ENCODE measurements around the gene TUBGCP2. TPM values are rescaled to one million over a fixed set of nuclear protein-coding genes. Genes with fewer than 3 reads are reported as not detected.

Gene TUBGCP2
- total and polyA plus RNA-seq, 2 experiments from 2014 or later = 52.3 to 70.2 TPM

DNA sequence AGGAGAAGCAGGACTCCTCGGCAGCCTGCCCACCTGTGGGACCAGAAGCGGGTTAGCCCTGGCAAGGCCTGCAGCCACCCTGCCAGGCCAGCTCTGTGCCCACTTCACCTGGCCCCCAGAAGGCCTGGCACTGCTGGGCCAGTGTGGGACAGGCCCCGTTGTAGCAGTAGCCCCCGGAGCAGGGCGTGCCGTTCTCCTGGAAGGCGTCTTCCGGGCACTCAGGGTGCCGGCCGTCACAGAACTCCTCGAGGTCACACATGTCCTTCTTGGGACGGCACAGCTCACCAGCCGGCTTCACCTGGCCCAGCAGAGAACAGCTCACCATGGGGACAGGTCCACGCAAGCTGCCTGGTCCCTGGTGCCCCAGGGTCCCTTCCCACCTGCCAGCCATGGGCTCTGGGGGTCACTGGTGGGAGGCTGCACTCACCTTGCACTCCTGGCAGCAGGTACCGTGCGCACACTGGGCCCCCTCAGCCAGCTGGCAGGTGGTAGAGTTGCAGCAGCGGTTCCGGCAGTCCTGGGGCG is 37.8 kb downstream of the TUBGCP2 start:
- peaks cover under 1% of the 10 kb centered on the region for H3K27me3 ChIP-seq
- DNase-seq (ENCODE audit: low read depth in 1 of 2, low spot score in 1 of 2) = no peak
- H3K9me3 ChIP-seq (ENCODE audit: low read depth) = no peaks in the 10 kb centered on the region
- TF ChIP-seq, protein P1, sequence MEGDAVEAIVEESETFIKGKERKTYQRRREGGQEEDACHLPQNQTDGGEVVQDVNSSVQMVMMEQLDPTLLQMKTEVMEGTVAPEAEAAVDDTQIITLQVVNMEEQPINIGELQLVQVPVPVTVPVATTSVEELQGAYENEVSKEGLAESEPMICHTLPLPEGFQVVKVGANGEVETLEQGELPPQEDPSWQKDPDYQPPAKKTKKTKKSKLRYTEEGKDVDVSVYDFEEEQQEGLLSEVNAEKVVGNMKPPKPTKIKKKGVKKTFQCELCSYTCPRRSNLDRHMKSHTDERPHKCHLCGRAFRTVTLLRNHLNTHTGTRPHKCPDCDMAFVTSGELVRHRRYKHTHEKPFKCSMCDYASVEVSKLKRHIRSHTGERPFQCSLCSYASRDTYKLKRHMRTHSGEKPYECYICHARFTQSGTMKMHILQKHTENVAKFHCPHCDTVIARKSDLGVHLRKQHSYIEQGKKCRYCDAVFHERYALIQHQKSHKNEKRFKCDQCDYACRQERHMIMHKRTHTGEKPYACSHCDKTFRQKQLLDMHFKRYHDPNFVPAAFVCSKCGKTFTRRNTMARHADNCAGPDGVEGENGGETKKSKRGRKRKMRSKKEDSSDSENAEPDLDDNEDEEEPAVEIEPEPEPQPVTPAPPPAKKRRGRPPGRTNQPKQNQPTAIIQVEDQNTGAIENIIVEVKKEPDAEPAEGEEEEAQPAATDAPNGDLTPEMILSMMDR (IDR thresholded peaks at IDR 0.05; ENCODE audit: low read depth, low read length) = no peak
- no peaks in the 10 kb centered on the region for H3K36me3 ChIP-seq
- H3K27ac ChIP-seq = no peak overlapping the region
- H3K4me3 ChIP-seq = no peak overlapping the region
- peaks cover 12% of the 10 kb centered on the region for H3K4me1 ChIP-seq (ENCODE audit: low read depth)

DNA sequence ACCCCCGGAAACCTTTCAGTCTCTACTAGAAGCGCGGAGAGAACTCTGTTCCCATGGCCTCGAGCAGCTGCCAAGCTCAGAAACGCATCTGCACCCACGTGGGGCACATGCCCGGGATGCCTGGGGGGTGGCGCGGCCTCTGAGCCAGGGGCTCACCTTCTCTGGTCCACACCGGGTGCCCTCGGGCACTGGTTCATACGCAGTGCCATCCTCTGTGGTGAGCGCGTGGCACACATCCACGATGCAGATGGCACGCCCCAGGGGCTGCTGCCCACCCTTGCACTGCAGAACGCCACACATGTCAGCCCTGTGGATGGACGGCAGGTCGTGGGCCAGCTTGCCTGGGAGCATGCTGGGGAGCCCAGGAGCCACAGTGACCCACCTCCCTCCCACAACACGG is 38.5 kb downstream of the TUBGCP2 start:
- H3K27me3 ChIP-seq = no peaks in the 10 kb centered on the region
- H3K27ac ChIP-seq = no peak overlapping the region

DNA sequence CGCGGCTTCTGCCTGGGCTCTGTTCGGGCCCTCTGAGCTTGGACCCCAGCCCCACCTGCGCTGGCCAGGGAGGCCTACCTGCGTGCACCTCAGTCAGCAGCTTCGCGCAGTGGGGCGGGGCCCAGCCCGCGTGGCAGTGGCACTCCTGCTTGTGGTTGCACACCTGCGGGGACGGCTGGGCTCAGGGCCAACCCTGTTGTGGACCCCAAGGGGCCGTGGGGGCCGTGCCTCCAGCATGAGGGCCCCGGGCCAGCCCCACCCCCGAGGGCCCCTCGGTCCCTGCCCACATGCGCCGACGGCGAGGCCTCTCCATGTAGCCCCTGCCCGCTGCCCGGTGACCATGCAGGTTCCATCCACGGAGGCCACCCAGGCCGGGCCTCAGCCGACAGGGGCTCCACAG is 39.3 kb downstream of the TUBGCP2 start:
- Histone ChIP-seq H3K9me3 (ENCODE audit: low read depth) (no peaks in the 10 kb centered on the region), H3K4me1 (ENCODE audit: low read depth) (no peaks in the 10 kb centered on the region), H3K27me3 (no peaks in the 10 kb centered on the region), H3K27ac (no peak overlapping the region), H3K36me3 (no peaks in the 10 kb centered on the region), H3K4me3 (no peak overlapping the region)
- TF ChIP-seq, protein P1 (IDR thresholded peaks at IDR 0.05; ENCODE audit: low read depth, low read length) = no peak
- no peak for DNase-seq (ENCODE audit: low read depth in 1 of 2, low spot score in 1 of 2)

More for the DNA sequence above, 38.5 kb downstream of the TUBGCP2 start:
- peaks cover 6% of the 10 kb centered on the region for H3K4me1 ChIP-seq (ENCODE audit: low read depth)
- no peaks in the 10 kb centered on the region for H3K36me3 ChIP-seq
- no peaks in the 10 kb centered on the region for H3K9me3 ChIP-seq (ENCODE audit: low read depth)
- no peak overlapping the region for H3K4me3 ChIP-seq
- TF ChIP-seq, protein P1 (IDR thresholded peaks at IDR 0.05; ENCODE audit: low read depth, low read length) = no peak
- DNase-seq (ENCODE audit: low read depth in 1 of 2, low spot score in 1 of 2) = no peak

DNA sequence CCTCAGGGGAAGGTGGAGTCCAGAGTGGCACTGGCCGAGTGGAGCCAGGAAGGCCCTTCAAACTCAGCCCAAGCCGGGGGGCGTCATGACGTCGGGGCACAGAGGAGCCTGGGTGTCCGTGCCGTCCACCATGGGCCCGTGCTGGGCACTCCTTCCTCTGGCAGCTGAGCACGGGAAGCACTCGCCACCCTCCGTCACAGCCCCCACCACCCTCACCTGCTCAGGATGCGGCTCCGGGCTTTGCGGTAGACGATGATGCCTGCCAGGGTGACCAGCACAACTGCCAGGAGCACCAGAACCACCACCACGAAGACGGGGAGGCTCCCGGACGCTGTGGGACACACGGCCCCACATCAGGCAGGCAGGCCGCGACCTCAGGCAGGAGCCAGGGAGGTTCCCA is 40.1 kb downstream of the TUBGCP2 start:
- no peaks in the 10 kb centered on the region for H3K27me3 ChIP-seq
- no peak for DNase-seq (ENCODE audit: low read depth in 1 of 2, low spot score in 1 of 2)
- TF ChIP-seq, protein P1 (IDR thresholded peaks at IDR 0.05; ENCODE audit: low read depth, low read length) = no peak
- H3K36me3 ChIP-seq = no peaks in the 10 kb centered on the region
- no peaks in the 10 kb centered on the region for H3K4me1 ChIP-seq (ENCODE audit: low read depth)
- H3K27ac ChIP-seq = no peak overlapping the region
- no peaks in the 10 kb centered on the region for H3K9me3 ChIP-seq (ENCODE audit: low read depth)
- no peak overlapping the region for H3K4me3 ChIP-seq

DNA sequence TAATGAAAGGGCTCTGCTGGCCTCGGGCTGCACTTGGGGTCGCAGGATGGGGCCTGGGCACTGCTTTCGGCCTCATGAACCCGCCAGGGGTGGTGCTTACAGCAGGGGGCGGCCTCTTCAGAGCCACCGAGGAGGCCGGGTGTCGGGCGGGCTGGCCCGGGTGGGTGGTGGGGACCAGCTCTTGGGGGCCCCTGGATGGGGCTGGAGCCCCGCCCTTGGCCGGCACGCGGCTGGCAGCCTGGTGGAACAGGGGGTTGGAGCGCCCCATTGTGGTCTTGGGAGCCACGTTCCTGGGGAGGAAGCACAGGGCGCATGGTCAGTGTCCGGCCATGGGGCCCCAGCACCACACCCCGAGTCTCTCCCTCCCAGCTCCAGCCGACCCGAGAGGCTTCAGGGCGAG is 40.8 kb downstream of the TUBGCP2 start:
- Histone ChIP-seq H3K4me3 (no peak overlapping the region), H3K27me3 (no peaks in the 10 kb centered on the region), H3K27ac (no peak overlapping the region), H3K9me3 (ENCODE audit: low read depth) (no peaks in the 10 kb centered on the region), H3K36me3 (no peaks in the 10 kb centered on the region), H3K4me1 (ENCODE audit: low read depth) (no peaks in the 10 kb centered on the region)
- DNase-seq (ENCODE audit: low read depth in 1 of 2, low spot score in 1 of 2) = no peak
- TF ChIP-seq, protein P1 (IDR thresholded peaks at IDR 0.05; ENCODE audit: low read depth, low read length) = no peak

Data from cardiac muscle cell (in vitro differentiated cells and primary cell).